CD4-positive, alpha-beta T cell treated with Interferon gamma for 1 hour (primary cell): ENCODE measurements around the gene LOXL3.

Experiments used
- DNase-seq: peaks from one replicate; pipeline ENCODE4 v3.0.0-alpha.2; 2020

Gene LOXL3

GRCh38 chr2:74526649-74527230 lies 27.0 kb downstream of the LOXL3 start:
- DNase-seq = no peak

GRCh38 chr2:74525717-74526648 lies 27.8 kb downstream of the LOXL3 start, which contains the start of gene DQX1:
DQX1 (minus strand) TSS chr2:74526231; CDS start chr2:74525729, 502 bp downstream.
- peak; percentile 68 for DNase-seq

- DNase-seq = no peak
Measured at GRCh38 chr2:74524955-74525716, 28.6 kb downstream of the LOXL3 start.

GRCh38 chr2:74524005-74524404 lies 29.7 kb downstream of the LOXL3 start:
- DNase-seq = no peak

GRCh38 chr2:74522516-74522915 lies 31.2 kb downstream of the LOXL3 start:
- no peak for DNase-seq

GRCh38 chr2:74516650-74517049 lies 37.1 kb downstream of the LOXL3 start:
- DNase-seq = no peak

- peak; percentile 76 for DNase-seq
Measured at GRCh38 chr2:74515981-74516633, 37.6 kb downstream of the LOXL3 start.

- DNase-seq = no peak
Measured at GRCh38 chr2:74515271-74515980, 38.3 kb downstream of the LOXL3 start.

GRCh38 chr2:74514368-74515270 lies 39.1 kb downstream of the LOXL3 start, which contains the start of gene TLX2:
TLX2 (plus strand) TSS chr2:74514450; CDS start chr2:74514807, 357 bp downstream.
- no peak for DNase-seq

- no peak for DNase-seq
Measured at GRCh38 chr2:74513605-74514367, 40.0 kb downstream of the LOXL3 start.

- DNase-seq = no peak
Measured at GRCh38 chr2:74512744-74513604, 40.8 kb downstream of the LOXL3 start.

GRCh38 chr2:74511104-74511989 lies 42.4 kb downstream of the LOXL3 start:
- no peak for DNase-seq

GRCh38 chr2:74510272-74510671 lies 43.5 kb downstream of the LOXL3 start:
- no peak for DNase-seq

GRCh38 chr2:74507926-74508520 lies 45.7 kb downstream of the LOXL3 start:
- DNase-seq = no peak

GRCh38 chr2:74507145-74507925 lies 46.4 kb downstream of the LOXL3 start, which contains the start of gene PCGF1:
PCGF1 (minus strand) TSS chr2:74507695; CDS start chr2:74507668, 27 bp downstream.
- peak; percentile 98 for DNase-seq

GRCh38 chr2:74505448-74506246 lies 48.1 kb downstream of the LOXL3 start:
- no peak for DNase-seq
